Measurements from ENCODE around the gene BRIX1.
"Not testable (repeated sequence)": the region's sequence is repeated elsewhere in the genome, so short reads cannot be mapped to it uniquely, and the experiment has no call there.

DNA sequence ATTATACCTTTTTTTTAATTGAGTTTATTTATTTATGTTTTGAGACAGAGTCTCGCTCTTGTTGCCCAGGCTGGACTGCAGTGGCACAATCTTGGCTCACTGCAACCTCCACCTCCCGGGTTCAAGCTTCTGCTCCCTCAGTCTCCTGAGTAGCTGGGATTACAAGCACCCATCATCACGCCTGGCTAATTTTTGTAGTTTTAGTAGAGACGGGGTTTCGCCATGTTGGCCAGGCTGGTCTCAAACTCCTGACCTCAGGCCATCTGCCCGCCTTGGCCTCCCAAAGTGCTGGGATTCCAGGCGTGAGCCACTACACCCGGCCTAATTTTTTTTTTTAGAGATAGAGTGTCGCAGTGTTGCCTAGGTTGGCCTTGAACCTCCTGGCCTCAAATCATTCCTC lies 7.7 kb downstream of the BRIX1 start:
- TF ChIP-seq, protein P1, sequence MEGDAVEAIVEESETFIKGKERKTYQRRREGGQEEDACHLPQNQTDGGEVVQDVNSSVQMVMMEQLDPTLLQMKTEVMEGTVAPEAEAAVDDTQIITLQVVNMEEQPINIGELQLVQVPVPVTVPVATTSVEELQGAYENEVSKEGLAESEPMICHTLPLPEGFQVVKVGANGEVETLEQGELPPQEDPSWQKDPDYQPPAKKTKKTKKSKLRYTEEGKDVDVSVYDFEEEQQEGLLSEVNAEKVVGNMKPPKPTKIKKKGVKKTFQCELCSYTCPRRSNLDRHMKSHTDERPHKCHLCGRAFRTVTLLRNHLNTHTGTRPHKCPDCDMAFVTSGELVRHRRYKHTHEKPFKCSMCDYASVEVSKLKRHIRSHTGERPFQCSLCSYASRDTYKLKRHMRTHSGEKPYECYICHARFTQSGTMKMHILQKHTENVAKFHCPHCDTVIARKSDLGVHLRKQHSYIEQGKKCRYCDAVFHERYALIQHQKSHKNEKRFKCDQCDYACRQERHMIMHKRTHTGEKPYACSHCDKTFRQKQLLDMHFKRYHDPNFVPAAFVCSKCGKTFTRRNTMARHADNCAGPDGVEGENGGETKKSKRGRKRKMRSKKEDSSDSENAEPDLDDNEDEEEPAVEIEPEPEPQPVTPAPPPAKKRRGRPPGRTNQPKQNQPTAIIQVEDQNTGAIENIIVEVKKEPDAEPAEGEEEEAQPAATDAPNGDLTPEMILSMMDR (conservative IDR thresholded peaks at IDR 0.05; ENCODE audit: low read depth, low read length): not testable (repeated sequence)
- TF ChIP-seq EZH2 (IDR thresholded peaks at IDR 0.05; ENCODE audit: low read length, unreplicated experiment); EZH2phosphoT487 (IDR thresholded peaks at IDR 0.05; ENCODE audit: borderline replicate concordance, low read length): not testable (repeated sequence)
